Retinal pigment epithelial cell (primary cell): ENCODE measurements around the gene SERINC3.

ENCODE experiments used
- DNase-seq: peaks from one replicate; pipeline ENCODE4 v3.0.0-alpha.2; 2010; ENCODE audit warnings: low read depth
- H3K4me3 ChIP-seq: 2 replicates; pipeline ENCODE4 v1.5.1; 2011; ENCODE audit warnings: mild to moderate bottlenecking, low read length, control low read depth, moderate library complexity
- TF ChIP-seq, protein P1 (sequence below): conservative IDR thresholded peaks from 2 replicates; pipeline ENCODE4 v1.5.1; 2011; ENCODE audit warnings: low read depth, low read length, control low read depth, inconsistent platforms

SERINC3 gene

DNA sequence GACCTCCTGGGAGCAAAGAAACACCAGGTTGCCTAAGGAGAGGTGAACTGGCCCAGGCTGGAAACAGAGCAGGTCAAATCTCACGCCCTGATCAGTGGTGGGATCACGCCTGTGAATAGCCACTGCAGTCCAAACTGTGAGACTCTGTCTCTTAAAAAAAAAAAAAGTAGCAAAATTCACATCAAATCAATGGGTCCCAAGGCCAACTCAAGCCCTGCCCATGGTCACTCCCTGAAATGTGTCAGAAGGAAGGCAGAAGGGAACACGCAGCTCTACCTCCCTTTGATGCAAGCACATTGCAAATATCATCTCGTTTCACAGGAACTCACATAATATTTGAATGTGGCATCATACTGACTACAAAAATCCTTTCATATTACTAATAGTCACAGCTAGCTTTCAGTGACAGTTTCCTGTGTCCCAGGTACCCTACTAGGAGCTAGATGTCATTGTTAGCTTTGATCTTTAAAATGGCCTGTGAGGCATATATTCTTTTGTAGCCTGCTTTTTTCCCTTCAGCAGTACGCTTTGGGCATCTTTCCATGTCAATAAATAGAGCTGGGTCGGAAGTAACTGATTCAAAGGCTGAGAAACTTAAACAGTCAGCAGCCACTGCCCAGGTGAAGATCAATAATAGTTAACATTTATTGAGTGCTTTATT is 60.6 kb downstream of the SERINC3 start:
- DNase-seq, result no peak
- H3K4me3 ChIP-seq, result no peak overlapping the region
- TF ChIP-seq, protein P1, sequence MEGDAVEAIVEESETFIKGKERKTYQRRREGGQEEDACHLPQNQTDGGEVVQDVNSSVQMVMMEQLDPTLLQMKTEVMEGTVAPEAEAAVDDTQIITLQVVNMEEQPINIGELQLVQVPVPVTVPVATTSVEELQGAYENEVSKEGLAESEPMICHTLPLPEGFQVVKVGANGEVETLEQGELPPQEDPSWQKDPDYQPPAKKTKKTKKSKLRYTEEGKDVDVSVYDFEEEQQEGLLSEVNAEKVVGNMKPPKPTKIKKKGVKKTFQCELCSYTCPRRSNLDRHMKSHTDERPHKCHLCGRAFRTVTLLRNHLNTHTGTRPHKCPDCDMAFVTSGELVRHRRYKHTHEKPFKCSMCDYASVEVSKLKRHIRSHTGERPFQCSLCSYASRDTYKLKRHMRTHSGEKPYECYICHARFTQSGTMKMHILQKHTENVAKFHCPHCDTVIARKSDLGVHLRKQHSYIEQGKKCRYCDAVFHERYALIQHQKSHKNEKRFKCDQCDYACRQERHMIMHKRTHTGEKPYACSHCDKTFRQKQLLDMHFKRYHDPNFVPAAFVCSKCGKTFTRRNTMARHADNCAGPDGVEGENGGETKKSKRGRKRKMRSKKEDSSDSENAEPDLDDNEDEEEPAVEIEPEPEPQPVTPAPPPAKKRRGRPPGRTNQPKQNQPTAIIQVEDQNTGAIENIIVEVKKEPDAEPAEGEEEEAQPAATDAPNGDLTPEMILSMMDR, result no peak

GRCh38 chr20:44460795-44461141 is 61.1 kb downstream of the SERINC3 start:
- TF ChIP-seq, protein P1, result peak; percentile 50
- H3K4me3 ChIP-seq, result no peak overlapping the region
- no peak for DNase-seq

GRCh38 chr20:44459271-44459670 is 62.6 kb downstream of the SERINC3 start:
- TF ChIP-seq, protein P1, result no peak
- DNase-seq, result no peak
- H3K4me3 ChIP-seq, result no peak overlapping the region

DNA sequence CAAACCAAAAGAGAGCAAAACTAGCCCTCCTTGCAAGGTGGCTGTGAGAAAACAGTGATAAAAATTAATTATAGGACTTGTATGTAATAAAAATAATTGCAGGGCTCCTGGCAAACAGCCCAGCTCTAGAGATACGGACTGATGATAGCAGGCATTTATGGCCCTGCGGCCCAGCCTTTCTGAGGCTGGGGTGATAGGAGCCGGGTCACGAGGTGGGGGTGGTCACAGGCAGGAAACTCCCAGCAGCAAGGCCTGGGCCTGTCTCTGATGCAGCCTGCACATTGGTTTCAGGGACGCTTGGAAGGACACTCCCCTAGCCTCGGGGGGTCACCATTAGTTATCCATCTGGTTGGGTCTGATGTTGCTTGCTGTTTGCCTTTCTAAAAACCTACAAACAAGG is 64.9 kb downstream of the SERINC3 start:
- TF ChIP-seq, protein P1, result no peak
- no peak overlapping the region for H3K4me3 ChIP-seq
- no peak for DNase-seq

DNA sequence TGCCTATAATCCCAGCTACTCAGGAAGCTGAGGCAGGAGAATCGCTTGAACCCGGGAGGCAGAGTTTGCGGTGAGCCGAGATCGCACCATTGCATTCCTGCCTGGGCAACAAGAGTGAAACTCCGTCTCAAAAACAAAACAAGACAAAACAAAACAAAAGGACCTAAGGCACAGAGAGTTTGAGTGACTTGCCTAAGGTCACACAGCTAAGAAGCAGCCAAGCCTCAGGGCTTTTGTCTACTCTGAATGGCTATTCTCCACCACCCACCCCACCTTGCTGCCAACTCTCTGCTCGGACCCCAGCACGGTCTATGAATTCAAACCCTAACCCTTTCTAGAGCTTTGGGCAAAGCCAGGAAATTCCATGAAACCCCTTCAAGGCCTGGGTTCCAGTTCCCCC is 65.3 kb downstream of the SERINC3 start:
- TF ChIP-seq, protein P1, result no peak
- DNase-seq, result no peak
- no peak overlapping the region for H3K4me3 ChIP-seq

GRCh38 chr20:44455126-44455525 is 66.7 kb downstream of the SERINC3 start:
- TF ChIP-seq, protein P1, result no peak
- no peak for DNase-seq
- no peak overlapping the region for H3K4me3 ChIP-seq

- TF ChIP-seq, protein P1, result no peak
- no peak overlapping the region for H3K4me3 ChIP-seq
- DNase-seq, result no peak
Measured at GRCh38 chr20:44454306-44454963, 67.4 kb downstream of the SERINC3 start.
